BE2C (cell line): ENCODE data around the gene CDK11A. TPM values are rescaled to one million over a fixed set of nuclear protein-coding genes. Genes with fewer than 3 reads are reported as not detected.
A peak's percentile ranks its signal among the peaks of the same experiment; 100 is the strongest.
"Not testable (repeated sequence)": the region's sequence is repeated elsewhere in the genome, so short reads cannot be mapped to it uniquely, and the experiment has no call there.

Experiments used
- DNase-seq: peaks from one replicate; pipeline ENCODE4 v3.0.0-alpha.2; 2020
- H3K27me3 ChIP-seq: fragments of 250-450 bp; sonication (Bioruptor Pico); 2 replicates; pipeline ENCODE4 v1.5.1; 2020; ENCODE audit warnings: mild to moderate bottlenecking
- H3K36me3 ChIP-seq: fragments of 250-450 bp; sonication (Bioruptor Pico); 2 replicates; pipeline ENCODE4 v1.5.1; 2020; ENCODE audit warnings: mild to moderate bottlenecking
- H3K4me1 ChIP-seq: fragments of 250-450 bp; sonication (Bioruptor Pico); 2 replicates; pipeline ENCODE4 v1.5.1; 2020
- H3K4me3 ChIP-seq: 2 replicates; pipeline ENCODE4 v1.5.1; 2011; ENCODE audit warnings: low read depth, low read length
- H3K9me3 ChIP-seq: fragments of 250-450 bp; sonication (Bioruptor Pico); 2 replicates; pipeline ENCODE4 v1.5.1; 2020
- polyA plus RNA-seq: library from polyadenylated mRNA; unstranded; fragments of >200 nt; gene quantifications from one replicate; pipeline ENCODE4 v1.2.1, GENCODE V29; 2012; ENCODE audit warnings: low read depth, missing spikeins; ENCODE audit not compliant: insufficient read length, insufficient read depth
- TF ChIP-seq, protein P1 (sequence below): IDR thresholded peaks from 2 replicates; pipeline ENCODE4 v1.5.1; 2012; ENCODE audit warnings: mild to moderate bottlenecking, low read depth, low read length

CDK11A gene
- 221 TPM for polyA plus RNA-seq

DNA sequence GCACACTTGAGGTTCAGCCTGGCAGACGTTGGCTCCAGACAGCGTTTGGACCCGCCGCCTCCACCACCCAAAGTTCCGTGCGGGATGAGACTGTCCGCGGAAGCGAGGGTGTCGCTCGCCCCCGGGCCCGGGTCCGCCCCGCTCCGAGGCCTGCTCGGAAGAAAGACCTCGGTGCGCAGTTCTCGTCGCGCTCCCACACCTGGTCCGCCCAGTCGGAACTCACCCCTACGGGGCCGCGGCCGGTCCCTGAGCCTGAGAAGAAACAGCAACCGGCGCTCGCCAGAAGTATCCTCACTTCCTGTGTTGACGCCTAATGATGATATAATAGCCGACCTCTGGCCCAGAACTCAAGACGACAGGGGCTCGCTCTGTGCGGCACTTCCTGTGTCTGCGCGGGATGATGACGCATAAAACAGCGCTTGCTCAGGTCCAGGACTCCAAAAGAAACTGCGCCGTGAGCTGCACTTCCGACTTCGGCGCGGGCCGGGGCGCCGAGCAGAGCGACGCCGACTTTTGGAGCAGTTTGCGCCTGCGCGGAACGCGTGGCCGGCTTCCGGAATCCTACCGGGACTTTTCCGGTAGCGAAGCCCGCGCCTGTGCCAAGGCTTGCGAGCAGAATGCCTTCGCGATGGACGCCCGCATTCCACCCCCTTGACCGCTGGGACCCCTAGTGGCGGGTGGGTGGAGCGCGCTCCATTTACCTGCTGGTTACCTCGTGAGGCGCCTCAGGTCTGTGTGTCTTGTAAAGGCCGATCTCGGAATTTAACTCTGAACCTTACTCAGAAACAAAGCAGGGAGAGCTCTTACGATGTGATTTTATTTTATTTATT, at the start of gene CDK11A:
TSS of gene CDK11A (minus strand) at position 323 of the 830 bp plus-strand sequence. CDS start 1,539 bp downstream, outside the sequence.
- TF ChIP-seq, protein P1, sequence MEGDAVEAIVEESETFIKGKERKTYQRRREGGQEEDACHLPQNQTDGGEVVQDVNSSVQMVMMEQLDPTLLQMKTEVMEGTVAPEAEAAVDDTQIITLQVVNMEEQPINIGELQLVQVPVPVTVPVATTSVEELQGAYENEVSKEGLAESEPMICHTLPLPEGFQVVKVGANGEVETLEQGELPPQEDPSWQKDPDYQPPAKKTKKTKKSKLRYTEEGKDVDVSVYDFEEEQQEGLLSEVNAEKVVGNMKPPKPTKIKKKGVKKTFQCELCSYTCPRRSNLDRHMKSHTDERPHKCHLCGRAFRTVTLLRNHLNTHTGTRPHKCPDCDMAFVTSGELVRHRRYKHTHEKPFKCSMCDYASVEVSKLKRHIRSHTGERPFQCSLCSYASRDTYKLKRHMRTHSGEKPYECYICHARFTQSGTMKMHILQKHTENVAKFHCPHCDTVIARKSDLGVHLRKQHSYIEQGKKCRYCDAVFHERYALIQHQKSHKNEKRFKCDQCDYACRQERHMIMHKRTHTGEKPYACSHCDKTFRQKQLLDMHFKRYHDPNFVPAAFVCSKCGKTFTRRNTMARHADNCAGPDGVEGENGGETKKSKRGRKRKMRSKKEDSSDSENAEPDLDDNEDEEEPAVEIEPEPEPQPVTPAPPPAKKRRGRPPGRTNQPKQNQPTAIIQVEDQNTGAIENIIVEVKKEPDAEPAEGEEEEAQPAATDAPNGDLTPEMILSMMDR, result peak; percentile 37
- not testable (repeated sequence) for H3K9me3 ChIP-seq, H3K4me1 ChIP-seq, H3K27me3 ChIP-seq
- H3K4me3 ChIP-seq, result peak within 1 kb of the TSS; percentile 76
- peaks cover 19% of the 10 kb centered on the region for H3K36me3 ChIP-seq
- peak; percentile 99 for DNase-seq

DNA sequence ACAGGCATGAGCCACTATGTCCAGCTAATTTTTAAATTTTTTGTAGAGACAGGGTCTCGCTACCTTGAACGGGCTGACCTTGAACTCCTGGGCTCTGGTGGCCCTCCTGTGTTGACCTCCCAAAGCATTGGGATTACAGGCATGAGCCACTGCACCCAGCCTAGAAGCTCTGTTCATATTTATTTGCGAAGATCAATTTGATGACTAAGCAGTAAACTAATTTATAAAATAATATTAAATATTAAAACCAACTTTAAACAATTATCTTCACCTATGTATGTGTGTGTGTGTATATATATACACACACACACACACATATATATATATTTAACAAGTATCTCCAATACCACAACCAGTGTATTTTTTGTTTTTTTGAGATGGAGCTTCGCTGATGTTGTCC, 49.7 kb upstream of the CDK11A start:
- Histone ChIP-seq H3K4me3 (no peak overlapping the region), H3K36me3 (peaks cover 49% of the 10 kb centered on the region), H3K27me3 (no peaks in the 10 kb centered on the region), H3K4me1 (peaks cover 6% of the 10 kb centered on the region; the same call in 1 of the 2 replicates), H3K9me3 (peaks cover 3% of the 10 kb centered on the region)
- TF ChIP-seq, protein P1, result no peak
- DNase-seq, result no peak

DNA sequence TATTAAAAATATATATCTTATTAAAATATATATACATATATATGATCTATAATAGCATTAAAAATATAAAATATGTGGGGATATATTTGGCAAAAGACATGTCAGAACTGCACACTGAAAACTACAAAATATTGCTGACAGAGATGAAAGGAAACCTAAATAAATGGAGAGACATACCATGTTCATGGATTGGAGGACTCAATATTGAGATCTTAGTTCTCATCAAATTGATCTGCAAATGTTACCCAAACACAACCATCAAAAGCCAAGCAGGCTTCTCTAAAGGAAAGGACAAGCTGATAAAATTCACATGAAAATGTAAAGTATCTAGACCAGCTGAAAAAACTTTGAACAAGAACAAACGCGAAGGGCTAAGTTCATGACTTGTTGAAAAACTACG, 46.9 kb upstream of the CDK11A start:
- Histone ChIP-seq H3K4me3 (no peak overlapping the region), H3K4me1 (no peaks in the 10 kb centered on the region), H3K9me3 (peaks cover 5% of the 10 kb centered on the region), H3K27me3 (no peaks in the 10 kb centered on the region), H3K36me3 (peaks cover 67% of the 10 kb centered on the region)
- TF ChIP-seq, protein P1, result no peak
- no peak for DNase-seq

DNA sequence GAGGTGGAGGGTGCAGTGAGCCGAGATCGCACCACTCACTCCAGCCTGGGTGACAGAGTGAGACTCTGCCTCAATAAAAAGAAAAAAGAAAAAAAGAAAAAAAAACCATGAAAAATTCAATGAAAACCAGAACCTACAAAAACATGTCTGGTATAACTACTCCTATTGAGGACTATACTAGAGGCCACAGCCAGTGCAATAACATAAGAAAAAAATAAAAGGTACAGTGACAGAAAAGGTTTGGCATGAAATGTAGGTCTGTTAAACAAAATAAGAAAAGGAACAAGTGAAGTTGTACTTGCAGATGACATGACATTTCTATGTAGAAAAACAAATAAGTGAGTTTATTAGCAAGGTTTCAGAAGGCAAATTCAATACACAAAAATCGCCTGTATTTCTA, 45.9 kb upstream of the CDK11A start:
- TF ChIP-seq, protein P1, result no peak
- peaks cover 70% of the 10 kb centered on the region for H3K36me3 ChIP-seq

DNA sequence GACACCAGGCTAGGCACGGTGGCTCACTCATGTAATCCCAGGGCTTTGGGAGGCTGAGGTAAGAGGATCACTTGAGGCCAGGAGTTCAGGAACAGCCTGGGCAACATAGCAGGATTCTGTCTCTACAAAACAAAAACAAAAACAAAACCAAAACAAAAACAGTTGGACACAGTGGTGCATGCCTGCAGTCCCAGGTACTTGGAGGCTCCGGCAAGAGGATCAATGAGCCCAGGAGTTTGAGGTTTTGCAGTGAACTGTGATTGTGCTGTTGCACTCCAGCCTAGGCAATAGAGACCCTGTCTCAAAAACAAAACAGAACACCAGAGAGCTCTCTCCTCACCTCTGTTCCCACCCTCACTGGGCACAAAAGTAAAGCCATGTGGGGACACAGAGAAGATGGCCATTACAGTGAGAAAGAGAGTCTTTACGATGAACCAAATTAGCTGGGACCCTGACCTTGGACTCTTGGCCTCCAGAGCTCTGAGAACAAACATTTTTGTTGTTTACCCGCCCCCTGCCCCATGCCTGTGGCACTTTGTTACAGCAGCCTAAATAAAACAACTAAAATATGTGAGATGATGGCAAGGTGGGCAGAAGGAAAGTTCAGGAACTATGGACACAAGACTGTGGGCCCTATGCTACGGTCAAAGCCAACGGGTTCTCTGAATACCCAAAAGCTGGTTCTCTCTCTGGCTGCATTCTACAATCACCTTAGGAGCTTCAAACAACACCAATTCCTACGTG, 44.3 kb upstream of the CDK11A start:
- H3K36me3 ChIP-seq, result peaks cover 77% of the 10 kb centered on the region

More for the DNA sequence above, 45.9 kb upstream of the CDK11A start:
- Histone ChIP-seq H3K4me3 (no peak overlapping the region), H3K9me3 (peaks cover 5% of the 10 kb centered on the region), H3K4me1 (no peaks in the 10 kb centered on the region), H3K27me3 (no peaks in the 10 kb centered on the region)
- DNase-seq, result no peak

More for the DNA sequence above, 44.3 kb upstream of the CDK11A start:
- Histone ChIP-seq H3K9me3 (peaks cover 5% of the 10 kb centered on the region), H3K27me3 (no peaks in the 10 kb centered on the region), H3K4me1 (no peaks in the 10 kb centered on the region), H3K4me3 (no peak overlapping the region)
- TF ChIP-seq, protein P1, result no peak
- no peak for DNase-seq
